Loucy (cell line): ENCODE data around the gene LIME1.
A peak's percentile ranks its signal among the peaks of the same experiment; 100 is the strongest.

ENCODE experiments used
- H2AFZ ChIP-seq: fragments of 200-600 bp; sonication (generic); 2 replicates; pipeline ENCODE4 v1.6.0; 2016; ENCODE audit warnings: antibody characterized with exemption, mild to moderate bottlenecking, low read length, moderate library complexity
- H3F3A ChIP-seq: fragments of 200-600 bp; 2 replicates; pipeline ENCODE4 v1.6.0; 2016; ENCODE audit warnings: antibody characterized with exemption, low read depth, mild to moderate bottlenecking
- H3K27me3 ChIP-seq: fragments of 200-600 bp; sonication (generic); 2 replicates; pipeline ENCODE4 v1.6.1; 2014; ENCODE audit warnings: low read length, mild to moderate bottlenecking; ENCODE audit not compliant: insufficient read depth, poor library complexity, severe bottlenecking
- H3K36me3 ChIP-seq: fragments of 200-600 bp; sonication (generic); 2 replicates; pipeline ENCODE4 v1.6.1; 2016; ENCODE audit warnings: low read length; ENCODE audit not compliant: insufficient read depth
- H3K4me1 ChIP-seq: fragments of 200-600 bp; sonication (generic); 2 replicates; pipeline ENCODE4 v1.5.1; 2014; ENCODE audit warnings: low read length, mild to moderate bottlenecking; ENCODE audit not compliant: insufficient read depth, poor library complexity, severe bottlenecking
- H3K4me2 ChIP-seq: fragments of 200-600 bp; sonication (generic); 2 replicates; pipeline ENCODE4 v1.6.0; 2014; ENCODE audit warnings: antibody characterized with exemption, low read length, low read depth, mild to moderate bottlenecking; ENCODE audit not compliant: poor library complexity, severe bottlenecking
- H3K4me3 ChIP-seq: fragments of 200-600 bp; sonication (generic); 2 replicates; pipeline ENCODE4 v1.5.1; 2014; ENCODE audit warnings: low read length, mild to moderate bottlenecking, mixed read lengths; ENCODE audit not compliant: poor library complexity, severe bottlenecking
- H3K79me2 ChIP-seq: fragments of 200-600 bp; sonication (generic); 2 replicates; pipeline ENCODE4 v1.6.1; 2014; ENCODE audit warnings: low read length; ENCODE audit not compliant: insufficient read depth
- H3K9ac ChIP-seq: fragments of 200-600 bp; sonication (generic); 2 replicates; pipeline ENCODE4 v1.6.0; 2014; ENCODE audit warnings: mild to moderate bottlenecking, low read depth, low read length, moderate library complexity; ENCODE audit not compliant: poor library complexity, severe bottlenecking
- H3K9me2 ChIP-seq: fragments of 200-600 bp; sonication (generic); replicated peaks from 2 replicates; pipeline ENCODE4 v1.6.1; 2016; ENCODE audit warnings: low read depth, low read length, mixed read lengths
- H3K9me3 ChIP-seq: fragments of 200-600 bp; sonication (generic); 2 replicates; pipeline ENCODE4 v1.6.1; 2014; ENCODE audit warnings: mild to moderate bottlenecking, antibody characterized with exemption, low read length, low read depth; ENCODE audit not compliant: insufficient read depth
- H4K20me1 ChIP-seq: fragments of 200-600 bp; sonication (generic); 2 replicates; pipeline ENCODE4 v1.6.0; 2014; ENCODE audit warnings: antibody characterized with exemption, low read length, mild to moderate bottlenecking; ENCODE audit not compliant: insufficient read depth, poor library complexity, severe bottlenecking
- EZH2phosphoT487 ChIP-seq: fragments of 200-600 bp; IDR thresholded peaks from 2 replicates; pipeline ENCODE4 v1.6.1; 2018; ENCODE audit warnings: antibody characterized with exemption, mild to moderate bottlenecking, moderate library complexity, borderline replicate concordance
- TF ChIP-seq, protein P1 (sequence below): fragments of 200-600 bp; sonication (generic); conservative IDR thresholded peaks from 2 replicates; pipeline ENCODE4 v1.5.1; 2014; ENCODE audit warnings: mild to moderate bottlenecking, antibody characterized with exemption, low read length

Gene LIME1

DNA sequence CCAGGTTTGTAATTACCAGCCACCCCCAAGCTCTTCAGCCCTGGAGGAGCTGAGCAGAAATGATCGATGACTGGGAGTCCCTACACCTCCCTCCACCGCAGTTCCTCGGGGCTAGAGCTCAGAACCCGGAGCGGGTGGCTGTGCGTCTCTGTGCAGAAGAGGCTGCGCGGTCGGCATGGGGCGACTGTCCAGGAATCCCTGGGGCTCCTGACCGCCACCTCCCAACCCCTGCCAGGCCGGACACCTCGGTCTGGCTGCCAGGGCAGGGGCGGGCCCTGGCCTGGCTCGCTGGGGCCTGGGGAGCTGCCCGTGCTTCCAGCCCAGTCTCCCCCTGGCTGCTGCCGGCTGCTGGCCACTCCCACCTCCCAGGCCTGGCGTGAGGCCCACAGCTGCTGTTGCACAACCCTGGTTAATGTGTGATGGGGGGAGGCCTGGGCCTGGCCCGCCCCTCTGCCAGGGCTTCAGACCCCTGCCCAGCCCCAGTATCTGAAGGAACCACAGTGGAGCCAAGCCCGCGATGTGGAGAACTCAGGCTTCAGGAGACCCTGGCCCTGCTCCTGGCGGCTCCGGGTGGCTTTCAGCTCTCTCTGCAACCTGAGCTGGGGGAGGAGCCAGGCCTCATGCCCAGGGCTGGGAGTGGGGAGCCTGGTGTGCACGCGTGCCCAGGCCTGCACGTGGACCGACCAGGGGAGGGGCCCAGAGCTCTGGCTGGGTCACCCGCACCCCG, 4.3 kb downstream of the LIME1 start:
- H4K20me1 ChIP-seq: peaks cover 32% of the 10 kb centered on the region
- peaks cover 13% of the 10 kb centered on the region; the same call in 1 of the 2 replicates for H3K36me3 ChIP-seq
- H3F3A ChIP-seq: 0 out of 2 replicates have a peak, but pooled peaks cover 7% of the 10 kb centered on the region
- H3K9me3 ChIP-seq: no peaks in the 10 kb centered on the region
- TF ChIP-seq EZH2phosphoT487: no peak
- TF ChIP-seq, protein P1, sequence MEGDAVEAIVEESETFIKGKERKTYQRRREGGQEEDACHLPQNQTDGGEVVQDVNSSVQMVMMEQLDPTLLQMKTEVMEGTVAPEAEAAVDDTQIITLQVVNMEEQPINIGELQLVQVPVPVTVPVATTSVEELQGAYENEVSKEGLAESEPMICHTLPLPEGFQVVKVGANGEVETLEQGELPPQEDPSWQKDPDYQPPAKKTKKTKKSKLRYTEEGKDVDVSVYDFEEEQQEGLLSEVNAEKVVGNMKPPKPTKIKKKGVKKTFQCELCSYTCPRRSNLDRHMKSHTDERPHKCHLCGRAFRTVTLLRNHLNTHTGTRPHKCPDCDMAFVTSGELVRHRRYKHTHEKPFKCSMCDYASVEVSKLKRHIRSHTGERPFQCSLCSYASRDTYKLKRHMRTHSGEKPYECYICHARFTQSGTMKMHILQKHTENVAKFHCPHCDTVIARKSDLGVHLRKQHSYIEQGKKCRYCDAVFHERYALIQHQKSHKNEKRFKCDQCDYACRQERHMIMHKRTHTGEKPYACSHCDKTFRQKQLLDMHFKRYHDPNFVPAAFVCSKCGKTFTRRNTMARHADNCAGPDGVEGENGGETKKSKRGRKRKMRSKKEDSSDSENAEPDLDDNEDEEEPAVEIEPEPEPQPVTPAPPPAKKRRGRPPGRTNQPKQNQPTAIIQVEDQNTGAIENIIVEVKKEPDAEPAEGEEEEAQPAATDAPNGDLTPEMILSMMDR: no peak
- peak overlapping the region; percentile 92 for H3K9ac ChIP-seq
- H3K4me1 ChIP-seq: peaks cover 33% of the 10 kb centered on the region
- H2AFZ ChIP-seq: peak overlapping the region; percentile 30; the same call in 1 of the 2 replicates
- peak overlapping the region; percentile 88 for H3K4me3 ChIP-seq
- H3K27me3 ChIP-seq: no peaks in the 10 kb centered on the region
- H3K79me2 ChIP-seq: peaks cover 38% of the 10 kb centered on the region
- H3K4me2 ChIP-seq: peak overlapping the region; percentile 73
- no peaks in the 10 kb centered on the region for H3K9me2 ChIP-seq

DNA sequence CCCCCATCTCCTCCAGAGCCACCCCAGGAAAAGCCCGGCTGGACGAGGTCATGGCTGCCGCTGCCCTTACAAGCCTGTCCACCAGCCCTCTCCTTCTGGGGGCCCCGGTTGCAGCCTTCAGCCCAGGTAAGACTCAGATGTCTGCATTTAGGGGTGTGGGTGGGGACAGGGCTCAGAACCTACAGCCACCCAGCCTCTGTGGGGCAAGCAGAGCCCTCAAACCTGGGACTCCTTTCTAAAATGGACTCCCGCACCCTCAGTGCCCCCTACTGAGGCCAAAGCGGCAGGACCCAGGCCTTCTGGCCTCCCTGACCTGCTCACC, 4.9 kb downstream of the LIME1 start:
- peak overlapping the region; percentile 88 for H3K4me3 ChIP-seq
- H3K9me3 ChIP-seq: no peaks in the 10 kb centered on the region
- no peaks in the 10 kb centered on the region for H3K27me3 ChIP-seq
- H3F3A ChIP-seq: 0 out of 2 replicates have a peak, but pooled peaks cover 7% of the 10 kb centered on the region
- H3K4me2 ChIP-seq: peak overlapping the region; percentile 73
- peaks cover 32% of the 10 kb centered on the region for H4K20me1 ChIP-seq
- H3K9ac ChIP-seq: peak overlapping the region; percentile 92
- H2AFZ ChIP-seq: no peak overlapping the region
- H3K36me3 ChIP-seq: peaks cover 13% of the 10 kb centered on the region; the same call in 1 of the 2 replicates
- H3K4me1 ChIP-seq: peaks cover 27% of the 10 kb centered on the region
- H3K79me2 ChIP-seq: peaks cover 38% of the 10 kb centered on the region
- TF ChIP-seq, protein P1: no peak
- no peak for TF ChIP-seq EZH2phosphoT487
- no peaks in the 10 kb centered on the region for H3K9me2 ChIP-seq

DNA sequence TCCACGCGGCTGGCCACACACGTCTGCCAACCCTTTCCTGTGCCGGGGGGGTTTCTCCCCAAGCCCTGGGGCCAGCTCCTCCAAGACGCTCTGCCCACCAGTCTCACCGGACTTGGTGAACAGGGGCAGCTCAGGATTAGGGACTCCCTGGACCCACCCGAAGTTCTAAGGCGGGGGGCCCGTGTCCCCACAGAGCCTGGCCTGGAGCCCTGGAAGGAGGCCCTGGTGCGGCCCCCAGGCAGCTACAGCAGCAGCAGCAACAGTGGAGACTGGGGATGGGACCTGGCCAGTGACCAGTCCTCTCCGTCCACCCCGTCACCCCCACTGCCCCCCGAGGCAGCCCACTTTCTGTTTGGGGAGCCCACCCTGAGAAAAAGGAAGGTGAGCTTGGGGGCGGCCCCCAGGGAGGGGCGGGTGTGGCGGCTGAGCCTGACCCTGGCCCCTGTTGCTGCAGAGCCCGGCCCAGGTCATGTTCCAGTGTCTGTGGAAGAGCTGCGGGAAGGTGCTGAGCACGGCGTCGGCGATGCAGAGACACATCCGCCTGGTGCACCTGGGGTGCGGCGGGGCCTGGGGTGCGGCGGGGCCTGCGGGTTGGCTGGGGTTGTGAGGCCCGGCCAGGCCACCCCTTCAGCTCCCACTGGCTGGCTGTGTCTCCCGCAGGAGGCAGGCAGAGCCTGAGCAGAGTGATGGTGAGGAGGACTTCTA, 5.4 kb downstream of the LIME1 start:
- Histone ChIP-seq H3K4me2 (peak overlapping the region; percentile 73), H3K9me2 (no peaks in the 10 kb centered on the region), H3K9me3 (no peaks in the 10 kb centered on the region), H3K79me2 (peaks cover 36% of the 10 kb centered on the region), H3K36me3 (peaks cover 13% of the 10 kb centered on the region; the same call in 1 of the 2 replicates), H2AFZ (no peak overlapping the region), H3K9ac (peak overlapping the region; percentile 92), H4K20me1 (peaks cover 32% of the 10 kb centered on the region), H3K27me3 (no peaks in the 10 kb centered on the region), H3K4me1 (peaks cover 23% of the 10 kb centered on the region), H3F3A (0 out of 2 replicates have a peak, but pooled peaks cover 7% of the 10 kb centered on the region), H3K4me3 (peak overlapping the region; percentile 88)
- TF ChIP-seq, protein P1: no peak
- no peak for TF ChIP-seq EZH2phosphoT487
